Keratinocyte (primary cell): ENCODE data around the gene CD164L2. TPM values are rescaled to one million over a fixed set of nuclear protein-coding genes. Genes with fewer than 3 reads are reported as not detected.

Experiments used
- DNase-seq: peaks from one replicate; pipeline ENCODE4 v3.0.0-alpha.2; 2011; ENCODE audit warnings: low read depth, missing footprints, low spot score
- FAIRE-seq: peaks from 2 replicates; lab custom pipeline; 2011; peaks lifted over from hg19 to GRCh38; lab: Jason Lieb, UNC
- H2AFZ ChIP-seq: 2 replicates; pipeline ENCODE4 v1.6.0; 2012; ENCODE audit warnings: low read length, control low read depth, inconsistent platforms; ENCODE audit not compliant: control insufficient read depth
- H3K27ac ChIP-seq: 2 replicates; pipeline ENCODE4 v1.5.1; 2011; ENCODE audit warnings: low read length; ENCODE audit not compliant: control insufficient read depth, insufficient read depth
- H3K27me3 ChIP-seq: 3 replicates; pipeline ENCODE4 v1.6.0; 2011; ENCODE audit warnings: low read length; ENCODE audit not compliant: control insufficient read depth, insufficient read depth; ENCODE audit errors: extremely low read depth
- H3K36me3 ChIP-seq, 2 experiments: 2 replicates in 1 of 2; 3 replicates in 1 of 2; pipeline ENCODE4 v1.5.1; 2011; ENCODE audit warnings: low read length in 2 of 2, mild to moderate bottlenecking in 1 of 2; ENCODE audit not compliant: control insufficient read depth in 2 of 2, insufficient read depth in 2 of 2; ENCODE audit errors: extremely low read depth in 1 of 2
- H3K4me1 ChIP-seq: 3 replicates; pipeline ENCODE4 v1.5.1; 2011; ENCODE audit warnings: low read length; ENCODE audit not compliant: control insufficient read depth, insufficient read depth; ENCODE audit errors: extremely low read depth
- H3K4me2 ChIP-seq: 3 replicates; pipeline ENCODE4 v1.6.0; 2011; ENCODE audit warnings: low read depth, low read length; ENCODE audit not compliant: control insufficient read depth, insufficient read depth; ENCODE audit errors: extremely low read depth
- H3K4me3 ChIP-seq, 3 experiments: fragments of 200-600 bp in 1 of 3; sonication (generic) in 1 of 3; 2 replicates in 2 of 3; 3 replicates in 1 of 3; pipeline ENCODE4 v1.5.1; 2011 to 2016; ENCODE audit warnings: low read length in 3 of 3, mild to moderate bottlenecking in 3 of 3, control low read depth in 2 of 3, inconsistent platforms in 1 of 3, low read depth in 1 of 3, mixed read lengths in 1 of 3, mixed run types in 1 of 3, moderate library complexity in 1 of 3; ENCODE audit not compliant: control insufficient read depth in 2 of 3, insufficient read depth in 2 of 3; ENCODE audit errors: extremely low read depth in 1 of 3
- H3K79me2 ChIP-seq: 2 replicates; pipeline ENCODE4 v1.6.0; 2012; ENCODE audit warnings: low read length; ENCODE audit not compliant: control insufficient read depth, insufficient read depth
- H3K9ac ChIP-seq: 3 replicates; pipeline ENCODE4 v1.6.0; 2011; ENCODE audit warnings: low read length; ENCODE audit not compliant: control insufficient read depth, insufficient read depth; ENCODE audit errors: extremely low read depth
- H3K9me1 ChIP-seq: 3 replicates; pipeline ENCODE4 v1.6.0; 2011; ENCODE audit warnings: low read length; ENCODE audit not compliant: control insufficient read depth, insufficient read depth; ENCODE audit errors: extremely low read depth
- H3K9me3 ChIP-seq: 2 replicates; pipeline ENCODE4 v1.5.1; 2012; ENCODE audit warnings: low read depth, low read length; ENCODE audit not compliant: control insufficient read depth
- H4K20me1 ChIP-seq: 3 replicates; pipeline ENCODE4 v1.6.0; 2011; ENCODE audit warnings: low read length; ENCODE audit not compliant: control insufficient read depth, insufficient read depth; ENCODE audit errors: extremely low read depth
- EZH2 ChIP-seq: IDR thresholded peaks from one replicate; pipeline ENCODE4 v1.6.1; 2012; ENCODE audit warnings: inconsistent platforms, mild to moderate bottlenecking, low read length, moderate library complexity
- dilution Hi-C: fragments of 300-500 bp; cut with MboI; formaldehyde crosslinking; loops from one replicate; pipeline ENCODE4 v1.7.0; 2020; ENCODE audit warnings: low sequenced_read_pairs; ENCODE audit not compliant: extremely low pct_ligation_motif_present
- polyA plus RNA-seq, 5 experiments: library from polyadenylated mRNA; depleted of rRNA in 3 of 5; stranded (reverse) in 3 of 5; stranded (forward) in 1 of 5; unstranded in 1 of 5; fragments of >200 nt; gene quantifications; 1 replicate in 1 of 5; 2 replicates in 3 of 5; 3 replicates in 1 of 5; pipeline versions ENCODE4 v1.2.1 to v1.2.3, GENCODE V29; 2011 to 2012; ENCODE audit warnings: missing spikeins in 2 of 5, low read depth in 1 of 5, low replicate concordance in 1 of 5
- TF ChIP-seq, protein P1 (sequence below), 3 experiments: IDR thresholded peaks in 1 of 3; conservative IDR thresholded peaks in 1 of 3; optimal IDR thresholded peaks in 1 of 3; 2 replicates in 2 of 3; 3 replicates in 1 of 3; pipeline versions ENCODE3 to v1.5.1; 2011; ENCODE audit warnings: low read length in 3 of 3, mild to moderate bottlenecking in 3 of 3, moderate library complexity in 2 of 3, control low read depth in 1 of 3, inconsistent platforms in 1 of 3; ENCODE audit not compliant: insufficient read depth in 2 of 3; ENCODE audit errors: extremely low read depth in 1 of 3

The CD164L2 gene
- polyA plus RNA-seq, 1 donor (not counting 4 experiments of a cell fraction or from before 2014, with no cell fraction given): 2.7 TPM

DNA sequence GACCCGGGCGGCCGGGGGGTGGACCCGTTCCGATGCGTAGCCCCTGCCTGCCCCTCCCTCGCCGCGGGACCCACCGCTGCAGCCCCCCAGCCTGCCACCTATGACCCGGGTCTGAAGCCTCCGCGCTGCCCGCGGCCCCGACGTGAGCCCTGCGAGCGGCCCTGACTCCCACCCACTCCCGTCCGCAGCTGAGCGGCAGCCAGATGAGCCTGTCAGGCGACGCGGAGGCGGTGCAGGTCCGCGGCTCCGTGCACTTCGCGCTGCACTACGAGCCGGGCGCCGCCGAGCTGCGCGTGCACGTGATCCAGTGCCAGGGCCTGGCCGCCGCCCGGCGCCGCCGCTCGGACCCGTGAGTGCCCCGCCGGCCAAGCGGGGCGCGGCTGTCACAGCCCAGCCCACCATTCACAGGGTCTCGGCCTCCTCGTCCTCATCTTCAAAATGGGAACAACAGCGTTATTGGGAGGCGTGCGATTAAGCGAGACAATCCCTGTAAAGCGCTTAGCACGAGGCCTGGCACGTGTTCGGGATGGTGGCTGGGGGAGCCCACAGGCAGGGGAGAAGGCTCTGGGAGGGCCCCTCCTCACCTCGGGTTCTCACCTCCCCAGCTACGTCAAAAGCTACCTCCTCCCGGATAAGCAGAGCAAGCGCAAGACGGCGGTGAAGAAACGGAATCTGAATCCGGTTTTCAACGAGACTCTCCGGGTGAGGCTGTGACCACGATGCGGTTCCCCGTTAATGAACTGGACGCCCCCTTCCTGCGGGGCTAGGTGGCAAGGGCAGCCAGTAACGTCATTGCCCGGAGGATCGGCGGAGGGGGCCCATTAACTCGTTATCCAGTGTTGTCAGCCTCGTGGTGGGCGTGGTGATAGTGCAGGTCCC is 33.1 kb downstream of the CD164L2 start:
- Histone ChIP-seq H3K79me2 (no peaks in the 10 kb centered on the region), H3K9me1 (no peaks in the 10 kb centered on the region), H2AFZ (no peak overlapping the region), H3K36me3 (peaks cover 11 to 15% of the 10 kb centered on the region in 2 experiments), H3K4me1 (peaks cover 18% of the 10 kb centered on the region), H3K9ac (no peak overlapping the region), H4K20me1 (no peaks in the 10 kb centered on the region), H3K27ac (no peak overlapping the region), H3K9me3 (no peaks in the 10 kb centered on the region), H3K4me3 (no peak overlapping the region), H3K27me3 (no peaks in the 10 kb centered on the region), H3K4me2 (peak overlapping the region; percentile 77)
- TF ChIP-seq, protein P1, sequence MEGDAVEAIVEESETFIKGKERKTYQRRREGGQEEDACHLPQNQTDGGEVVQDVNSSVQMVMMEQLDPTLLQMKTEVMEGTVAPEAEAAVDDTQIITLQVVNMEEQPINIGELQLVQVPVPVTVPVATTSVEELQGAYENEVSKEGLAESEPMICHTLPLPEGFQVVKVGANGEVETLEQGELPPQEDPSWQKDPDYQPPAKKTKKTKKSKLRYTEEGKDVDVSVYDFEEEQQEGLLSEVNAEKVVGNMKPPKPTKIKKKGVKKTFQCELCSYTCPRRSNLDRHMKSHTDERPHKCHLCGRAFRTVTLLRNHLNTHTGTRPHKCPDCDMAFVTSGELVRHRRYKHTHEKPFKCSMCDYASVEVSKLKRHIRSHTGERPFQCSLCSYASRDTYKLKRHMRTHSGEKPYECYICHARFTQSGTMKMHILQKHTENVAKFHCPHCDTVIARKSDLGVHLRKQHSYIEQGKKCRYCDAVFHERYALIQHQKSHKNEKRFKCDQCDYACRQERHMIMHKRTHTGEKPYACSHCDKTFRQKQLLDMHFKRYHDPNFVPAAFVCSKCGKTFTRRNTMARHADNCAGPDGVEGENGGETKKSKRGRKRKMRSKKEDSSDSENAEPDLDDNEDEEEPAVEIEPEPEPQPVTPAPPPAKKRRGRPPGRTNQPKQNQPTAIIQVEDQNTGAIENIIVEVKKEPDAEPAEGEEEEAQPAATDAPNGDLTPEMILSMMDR (optimal IDR thresholded peaks at IDR 0.05 in 1 of 3, IDR thresholded peaks at IDR 0.05 in 1 of 3, conservative IDR thresholded peaks at IDR 0.05 in 1 of 3; ENCODE audit: extremely low read depth in 1 of 3, insufficient read depth in 2 of 3, low read length in 3 of 3): no peak
- no peak for TF ChIP-seq EZH2
- dilution Hi-C loops: no loop called here
- FAIRE-seq (no peak), DNase-seq (no peak)

DNA sequence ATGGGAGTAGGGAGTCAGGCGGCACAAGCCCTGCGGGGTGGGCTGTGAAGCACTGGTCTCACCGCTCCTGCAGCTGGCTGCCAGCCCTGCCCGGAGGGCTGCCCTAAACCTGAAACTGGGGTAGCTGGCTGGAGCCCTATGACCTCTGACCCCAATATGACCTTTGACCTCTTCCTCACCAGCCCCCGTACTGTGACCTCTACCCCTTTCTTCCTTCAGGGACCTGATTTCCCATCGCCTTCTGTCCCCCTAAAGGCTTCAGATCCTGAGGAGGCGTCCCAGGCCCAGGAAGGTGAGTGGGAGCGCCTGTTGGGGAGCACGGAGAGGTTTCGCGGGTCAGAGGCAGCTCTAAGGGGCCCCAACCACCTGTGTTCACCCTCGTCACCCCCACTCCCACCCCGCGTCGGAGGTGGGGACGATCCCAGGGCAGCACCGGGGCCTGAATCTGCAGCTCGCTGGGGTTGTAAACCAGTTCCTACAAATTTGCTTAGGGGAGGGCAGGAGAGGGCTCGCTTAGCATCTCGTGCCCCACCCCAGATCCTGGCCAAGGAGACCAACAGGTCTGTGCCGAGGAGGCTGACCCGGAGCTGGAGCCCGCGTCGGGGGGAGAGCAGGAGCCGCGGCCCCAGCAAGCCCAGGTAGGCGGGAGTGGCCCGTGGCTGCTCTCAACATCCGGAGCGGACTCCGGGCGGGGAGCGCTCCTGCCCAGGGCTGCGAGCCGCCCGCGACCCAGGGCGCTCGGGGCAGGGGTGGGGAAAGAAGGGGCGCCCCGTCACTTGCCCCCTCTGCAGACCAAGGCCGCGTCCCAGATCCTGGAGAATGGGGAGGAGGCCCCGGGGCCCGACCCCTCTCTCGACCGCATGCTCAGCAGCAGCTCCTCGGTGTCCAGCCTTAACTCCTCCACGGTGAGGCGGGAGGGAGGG is 34.0 kb downstream of the CD164L2 start:
- Histone ChIP-seq H4K20me1 (no peaks in the 10 kb centered on the region), H3K27me3 (no peaks in the 10 kb centered on the region), H3K9me3 (no peaks in the 10 kb centered on the region), H3K36me3 (peaks cover 11 to 15% of the 10 kb centered on the region in 2 experiments), H3K9ac (peak overlapping the region; percentile 54), H3K4me2 (peak overlapping the region; percentile 77), H3K4me3 (peak overlapping the region in 2 of 3 experiments; percentile 49 to 52), H3K27ac (peak overlapping the region; percentile 54), H3K9me1 (no peaks in the 10 kb centered on the region), H3K4me1 (peaks cover 18% of the 10 kb centered on the region), H3K79me2 (peaks cover 3% of the 10 kb centered on the region), H2AFZ (peak overlapping the region; percentile 30)
- dilution Hi-C loops: no loop called here
- DNase-seq (peak; percentile 46), FAIRE-seq (no peak)
- TF ChIP-seq, protein P1 (optimal IDR thresholded peaks at IDR 0.05 in 1 of 3, IDR thresholded peaks at IDR 0.05 in 1 of 3, conservative IDR thresholded peaks at IDR 0.05 in 1 of 3; ENCODE audit: extremely low read depth in 1 of 3, insufficient read depth in 2 of 3, low read length in 3 of 3): peak in 1 of 3 experiments; percentile 4
- TF ChIP-seq EZH2: no peak
